Fibroblast of mammary gland (primary cell): ENCODE data around the gene RIIAD1.

ENCODE experiments used
- DNase-seq: peaks from one replicate; pipeline ENCODE4 v3.0.0-alpha.2; 2010; ENCODE audit warnings: low read depth
- H3K4me3 ChIP-seq: 2 replicates; pipeline ENCODE4 v1.5.1; 2011; ENCODE audit warnings: low read depth, mild to moderate bottlenecking, low read length, moderate library complexity; ENCODE audit not compliant: control insufficient read depth
- TF ChIP-seq, protein P1 (sequence below): conservative IDR thresholded peaks from 2 replicates; pipeline ENCODE4 v1.5.1; 2011; ENCODE audit warnings: low read depth, low read length, inconsistent platforms; ENCODE audit not compliant: control insufficient read depth, insufficient read depth

The RIIAD1 gene

DNA sequence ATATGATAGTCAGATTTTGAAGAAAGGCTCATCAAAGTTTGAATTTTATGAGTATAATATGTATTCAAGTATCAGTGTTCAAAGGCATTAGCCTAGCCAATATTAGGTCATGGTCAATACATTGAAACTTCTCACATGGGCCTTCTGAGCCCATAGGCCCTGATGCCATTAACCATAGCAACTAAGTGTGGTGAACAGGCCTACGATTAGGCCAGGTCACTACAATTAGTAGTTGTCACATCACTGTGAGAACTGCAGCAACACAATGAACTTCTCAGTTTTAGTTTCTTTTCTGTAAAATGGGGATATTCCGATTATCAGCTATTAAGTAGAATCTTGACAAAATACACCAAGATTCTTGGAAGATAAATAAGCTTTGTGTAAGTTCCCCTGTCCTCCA lies 34.8 kb upstream of the RIIAD1 start:
- TF ChIP-seq, protein P1, sequence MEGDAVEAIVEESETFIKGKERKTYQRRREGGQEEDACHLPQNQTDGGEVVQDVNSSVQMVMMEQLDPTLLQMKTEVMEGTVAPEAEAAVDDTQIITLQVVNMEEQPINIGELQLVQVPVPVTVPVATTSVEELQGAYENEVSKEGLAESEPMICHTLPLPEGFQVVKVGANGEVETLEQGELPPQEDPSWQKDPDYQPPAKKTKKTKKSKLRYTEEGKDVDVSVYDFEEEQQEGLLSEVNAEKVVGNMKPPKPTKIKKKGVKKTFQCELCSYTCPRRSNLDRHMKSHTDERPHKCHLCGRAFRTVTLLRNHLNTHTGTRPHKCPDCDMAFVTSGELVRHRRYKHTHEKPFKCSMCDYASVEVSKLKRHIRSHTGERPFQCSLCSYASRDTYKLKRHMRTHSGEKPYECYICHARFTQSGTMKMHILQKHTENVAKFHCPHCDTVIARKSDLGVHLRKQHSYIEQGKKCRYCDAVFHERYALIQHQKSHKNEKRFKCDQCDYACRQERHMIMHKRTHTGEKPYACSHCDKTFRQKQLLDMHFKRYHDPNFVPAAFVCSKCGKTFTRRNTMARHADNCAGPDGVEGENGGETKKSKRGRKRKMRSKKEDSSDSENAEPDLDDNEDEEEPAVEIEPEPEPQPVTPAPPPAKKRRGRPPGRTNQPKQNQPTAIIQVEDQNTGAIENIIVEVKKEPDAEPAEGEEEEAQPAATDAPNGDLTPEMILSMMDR = no peak
- DNase-seq = no peak
- no peak overlapping the region for H3K4me3 ChIP-seq

- no peak overlapping the region for H3K4me3 ChIP-seq
- no peak for DNase-seq
- TF ChIP-seq, protein P1 = no peak
Observed at GRCh38 chr1:151689494-151689893, 31.8 kb upstream of the RIIAD1 start.

GRCh38 chr1:151692226-151692625 lies 29.1 kb upstream of the RIIAD1 start:
- no peak for DNase-seq
- TF ChIP-seq, protein P1 = no peak
- H3K4me3 ChIP-seq = no peak overlapping the region

DNA sequence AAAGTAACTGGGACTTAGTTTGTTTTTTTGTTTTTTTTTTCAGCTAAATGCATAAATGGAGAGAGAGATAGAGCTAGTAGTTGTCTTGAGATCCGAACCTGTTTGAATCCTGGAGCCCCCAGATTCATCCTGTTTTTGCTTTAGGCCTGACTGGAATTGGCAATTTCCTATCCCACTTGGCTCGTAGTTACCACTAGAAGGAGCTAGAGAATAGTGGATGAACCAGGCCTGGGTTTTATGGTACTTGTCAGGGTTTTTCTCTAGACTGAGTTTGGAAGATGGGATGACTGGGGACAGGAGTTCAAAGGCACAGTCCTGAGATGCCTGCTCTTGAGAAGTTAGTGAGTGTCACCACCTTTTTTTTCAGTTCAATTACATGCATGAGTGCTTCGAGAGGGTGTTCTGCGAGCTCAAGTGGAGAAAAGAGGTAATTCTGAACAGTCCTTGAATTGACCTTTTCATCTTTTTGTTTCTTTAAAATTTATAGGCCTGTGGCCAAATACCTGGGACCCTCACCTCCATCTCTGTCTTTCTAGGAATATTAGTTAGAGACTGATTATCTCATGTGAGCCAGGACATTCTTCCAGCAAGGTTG lies 28.2 kb upstream of the RIIAD1 start:
- TF ChIP-seq, protein P1 = peak; percentile 71
- DNase-seq = peak; percentile 44
- H3K4me3 ChIP-seq = no peak overlapping the region

DNA sequence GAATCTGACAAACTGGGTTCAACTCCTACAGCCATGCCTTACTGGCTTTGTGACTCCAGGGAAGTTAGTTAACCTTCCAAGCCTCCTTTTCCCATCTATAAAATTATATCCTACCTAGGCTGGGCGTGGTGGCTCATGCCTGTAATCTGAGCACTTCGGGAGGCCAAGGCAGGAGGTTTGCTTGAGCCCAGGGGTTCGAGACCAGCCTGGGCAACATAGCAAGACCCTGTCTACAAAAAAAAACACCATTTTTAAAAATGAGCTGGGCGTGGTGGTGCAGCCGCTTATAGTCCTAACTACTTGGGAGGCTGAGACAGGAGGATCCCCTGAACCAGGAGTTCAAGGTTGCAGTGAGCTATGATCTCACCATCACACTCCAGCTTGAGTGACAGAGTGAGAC lies 19.8 kb upstream of the RIIAD1 start:
- TF ChIP-seq, protein P1 = no peak
- DNase-seq = no peak
- no peak overlapping the region for H3K4me3 ChIP-seq

DNA sequence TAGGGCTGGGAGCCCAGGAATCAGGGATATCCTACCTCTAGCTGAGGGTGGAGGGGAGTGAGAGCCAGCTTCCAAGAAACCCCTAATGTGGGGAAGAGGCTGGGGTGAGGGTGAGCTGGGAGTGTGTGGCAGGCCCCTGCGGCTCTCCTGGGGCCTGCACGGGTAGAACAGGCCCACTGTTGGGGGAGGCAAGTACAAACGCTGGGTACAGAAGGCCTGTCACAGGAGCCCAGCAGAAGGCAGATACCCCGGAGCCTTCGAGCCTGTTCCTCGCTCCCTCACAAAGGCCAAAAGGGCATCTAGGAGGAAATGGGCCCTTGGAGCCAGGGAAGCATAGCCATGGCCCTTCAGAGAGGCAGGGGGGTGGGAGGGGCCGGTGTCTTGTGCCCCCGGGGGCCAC lies 18.4 kb upstream of the RIIAD1 start:
- DNase-seq = no peak
- H3K4me3 ChIP-seq = no peak overlapping the region
- TF ChIP-seq, protein P1 = no peak

- DNase-seq = no peak
- TF ChIP-seq, protein P1 = no peak
- H3K4me3 ChIP-seq = no peak overlapping the region
Observed at GRCh38 chr1:151703813-151704212, 17.5 kb upstream of the RIIAD1 start.
